ENCODE measurements around the gene RPRD1A.

The RPRD1A gene

GRCh38 chr18:35979112-35979511 lies 88.2 kb downstream of the RPRD1A start:
- no peaks in the 10 kb centered on the region for H3K27me3 ChIP-seq (replicated peaks in 2 of 5; ENCODE audit: control insufficient read depth in 4 of 5, insufficient read depth in 5 of 5, low read length in 4 of 5)
- ChIA-PET CTCF (no interaction called here), POLR2A (no interaction called here)
- no peak for DNase-seq
- peaks cover 32 to 58% (median 49%) of the 10 kb centered on the region in 4 experiments for H3K36me3 ChIP-seq (ENCODE audit: control insufficient read depth in 4 of 4, insufficient read depth in 4 of 4, low read length in 3 of 4)
- no peaks in the 10 kb centered on the region for H3K9me3 ChIP-seq (ENCODE audit: control extremely low read depth in 1 of 5, control insufficient read depth in 4 of 5, insufficient read depth in 2 of 5, low read depth in 1 of 5, low read length in 4 of 5)
- H3K27ac ChIP-seq (ENCODE audit: insufficient read depth in 1 of 2, low read depth in 1 of 2, low read length in 2 of 2, poor library complexity in 1 of 2, severe bottlenecking in 2 of 2), result no peak overlapping the region
- no peak overlapping the region for H3K4me3 ChIP-seq (ENCODE audit: control insufficient read depth in 1 of 7, extremely low read depth in 1 of 7, insufficient read depth in 4 of 7, low read depth in 2 of 7, low read length in 6 of 7)
- peaks cover 0 to 4% (median 2%) of the 10 kb centered on the region in 4 experiments for H3K4me1 ChIP-seq (ENCODE audit: control extremely low read depth in 1 of 4, control insufficient read depth in 4 of 4, insufficient read depth in 4 of 4, low read length in 3 of 4)

GRCh38 chr18:35974181-35974580 lies 93.2 kb downstream of the RPRD1A start:
- Histone ChIP-seq H3K36me3 (ENCODE audit: control insufficient read depth in 4 of 4, insufficient read depth in 4 of 4, low read length in 3 of 4) (peaks cover 28 to 39% (median 31%) of the 10 kb centered on the region in 4 experiments), H3K4me1 (ENCODE audit: control extremely low read depth in 1 of 4, control insufficient read depth in 4 of 4, insufficient read depth in 4 of 4, low read length in 3 of 4) (peaks cover 16 to 40% (median 25%) of the 10 kb centered on the region in 4 experiments), H3K4me3 (ENCODE audit: control insufficient read depth in 1 of 7, extremely low read depth in 1 of 7, insufficient read depth in 4 of 7, low read depth in 2 of 7, low read length in 6 of 7) (peak overlapping the region in 2 of 7 experiments; percentile 36 to 89), H3K27me3 (replicated peaks in 2 of 5; ENCODE audit: control insufficient read depth in 4 of 5, insufficient read depth in 5 of 5, low read length in 4 of 5) (no peaks in the 10 kb centered on the region), H3K27ac (ENCODE audit: insufficient read depth in 1 of 2, low read depth in 1 of 2, low read length in 2 of 2, poor library complexity in 1 of 2, severe bottlenecking in 2 of 2) (no peak overlapping the region), H3K9me3 (ENCODE audit: control extremely low read depth in 1 of 5, control insufficient read depth in 4 of 5, insufficient read depth in 2 of 5, low read depth in 1 of 5, low read length in 4 of 5) (no peaks in the 10 kb centered on the region)
- no peak for DNase-seq
- ChIA-PET POLR2A (no interaction called here), CTCF (no interaction called here)
- 88% methylated on average over 2 of the region's 3 CpGs for WGBS (ENCODE audit: insufficient coverage)

DNA sequence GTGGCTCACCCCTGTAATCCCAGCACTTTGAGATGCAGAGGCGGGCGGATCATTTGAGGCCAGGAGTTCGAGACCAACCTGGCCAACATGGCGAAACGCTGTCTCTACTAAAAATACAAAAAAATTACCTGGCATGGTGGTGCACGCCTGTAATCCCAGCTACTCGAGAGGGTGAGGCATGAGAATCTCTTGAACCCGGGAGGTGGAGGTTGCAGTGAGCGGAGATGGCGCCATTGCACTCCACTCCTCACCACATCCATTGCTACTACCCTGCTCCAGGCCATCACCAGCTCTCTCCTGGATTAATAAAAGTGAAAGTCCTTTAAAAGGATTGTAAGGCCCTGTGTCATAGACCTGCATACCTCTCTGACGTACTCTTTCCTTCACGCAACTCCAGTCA lies 93.7 kb downstream of the RPRD1A start:
- 92% methylated on average over 8 of the region's 12 CpGs for WGBS (ENCODE audit: insufficient coverage)
- no peak for DNase-seq
- CTCF ChIA-PET, result no interaction called here
- peak overlapping the region in 6 of 7 experiments; percentile 80 to 93 (median 90) for H3K4me3 ChIP-seq (ENCODE audit: control insufficient read depth in 1 of 7, extremely low read depth in 1 of 7, insufficient read depth in 4 of 7, low read depth in 2 of 7, low read length in 6 of 7)
- POLR2A ChIA-PET, result no interaction called here
- no peaks in the 10 kb centered on the region for H3K9me3 ChIP-seq (ENCODE audit: control extremely low read depth in 1 of 5, control insufficient read depth in 4 of 5, insufficient read depth in 2 of 5, low read depth in 1 of 5, low read length in 4 of 5)
- no peaks in the 10 kb centered on the region for H3K27me3 ChIP-seq (replicated peaks in 2 of 5; ENCODE audit: control insufficient read depth in 4 of 5, insufficient read depth in 5 of 5, low read length in 4 of 5)
- H3K36me3 ChIP-seq (ENCODE audit: control insufficient read depth in 4 of 4, insufficient read depth in 4 of 4, low read length in 3 of 4), result peaks cover 23 to 35% (median 29%) of the 10 kb centered on the region in 4 experiments
- H3K4me1 ChIP-seq (ENCODE audit: control extremely low read depth in 1 of 4, control insufficient read depth in 4 of 4, insufficient read depth in 4 of 4, low read length in 3 of 4), result peaks cover 16 to 40% (median 25%) of the 10 kb centered on the region in 4 experiments
- peak overlapping the region; percentile 83 to 91 for H3K27ac ChIP-seq (ENCODE audit: insufficient read depth in 1 of 2, low read depth in 1 of 2, low read length in 2 of 2, poor library complexity in 1 of 2, severe bottlenecking in 2 of 2)

DNA sequence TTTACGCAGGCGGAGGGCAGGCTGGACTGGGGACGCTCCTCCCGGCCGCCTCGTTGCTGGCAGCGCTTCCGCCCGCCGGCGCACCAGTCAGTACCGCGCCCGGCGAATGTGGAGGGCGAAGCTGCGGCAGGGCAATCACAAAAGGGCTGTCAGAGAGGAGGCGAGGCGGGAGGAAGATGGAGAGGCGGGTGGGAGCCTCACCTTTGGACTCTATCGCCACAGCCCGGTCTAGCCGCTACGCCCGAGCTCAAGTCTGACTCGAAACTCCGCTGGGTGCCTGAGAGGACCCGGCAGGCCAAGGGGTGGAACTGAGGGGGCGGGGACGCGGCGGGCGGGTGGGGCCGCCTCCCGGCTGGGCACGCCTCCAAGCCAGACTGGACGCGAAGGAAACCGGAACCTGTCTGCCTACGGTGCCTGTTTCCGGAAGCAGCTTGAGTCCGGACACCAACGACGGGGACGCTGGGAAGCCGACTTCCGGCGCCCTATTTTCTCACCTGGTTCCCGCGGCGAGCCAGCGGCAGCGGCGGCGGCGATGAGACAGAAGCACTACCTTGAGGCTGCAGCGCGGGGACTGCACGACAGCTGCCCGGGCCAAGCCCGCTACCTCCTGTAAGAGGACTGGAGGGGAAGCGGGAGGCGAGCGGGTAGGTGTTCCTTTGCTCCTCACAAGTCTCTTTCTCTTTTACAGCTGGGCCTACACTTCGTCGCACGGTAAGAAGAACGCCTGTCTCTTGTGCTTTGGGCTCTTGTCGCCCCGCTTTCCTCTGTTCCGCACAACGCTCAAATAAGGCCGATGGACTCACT lies 95.0 kb downstream of the RPRD1A start, which contains the start of gene RMP24:
Gene RMP24, plus strand, starts transcription at position 483 of the 804 bp plus-strand sequence.
- ChIA-PET CTCF (no interaction called here), POLR2A (interaction anchor here (0.6 kb wide), 1 partner anchor 11 kb away, joined by 3 read pairs; no protein-coding TSS in a partner anchor)

GRCh38 chr18:35971661-35972196 lies 95.6 kb downstream of the RPRD1A start:
- ChIA-PET POLR2A (interaction anchor here (0.6 kb wide), 1 partner anchor 11 kb away, joined by 3 read pairs; no protein-coding TSS in a partner anchor), CTCF (no interaction called here)
- Histone ChIP-seq H3K36me3 (ENCODE audit: control insufficient read depth in 4 of 4, insufficient read depth in 4 of 4, low read length in 3 of 4) (peaks cover 11 to 17% (median 13%) of the 10 kb centered on the region in 4 experiments), H3K27ac (ENCODE audit: insufficient read depth in 1 of 2, low read depth in 1 of 2, low read length in 2 of 2, poor library complexity in 1 of 2, severe bottlenecking in 2 of 2) (peak overlapping the region; percentile 83 to 91), H3K4me3 (ENCODE audit: control insufficient read depth in 1 of 7, extremely low read depth in 1 of 7, insufficient read depth in 4 of 7, low read depth in 2 of 7, low read length in 6 of 7) (peak overlapping the region; percentile 80 to 95 (median 91)), H3K4me1 (ENCODE audit: control extremely low read depth in 1 of 4, control insufficient read depth in 4 of 4, insufficient read depth in 4 of 4, low read length in 3 of 4) (peaks cover 16 to 40% (median 25%) of the 10 kb centered on the region in 4 experiments), H3K27me3 (replicated peaks in 2 of 5; ENCODE audit: control insufficient read depth in 4 of 5, insufficient read depth in 5 of 5, low read length in 4 of 5) (no peaks in the 10 kb centered on the region), H3K9me3 (ENCODE audit: control extremely low read depth in 1 of 5, control insufficient read depth in 4 of 5, insufficient read depth in 2 of 5, low read depth in 1 of 5, low read length in 4 of 5) (no peaks in the 10 kb centered on the region)
- no peak for DNase-seq
- 52% methylated on average over 10 of the region's 15 CpGs for WGBS (ENCODE audit: insufficient coverage)

More for the DNA sequence above, 95.0 kb downstream of the RPRD1A start, which contains the start of gene RMP24:
- Histone ChIP-seq H3K27me3 (replicated peaks in 2 of 5; ENCODE audit: control insufficient read depth in 4 of 5, insufficient read depth in 5 of 5, low read length in 4 of 5) (no peaks in the 10 kb centered on the region), H3K27ac (ENCODE audit: insufficient read depth in 1 of 2, low read depth in 1 of 2, low read length in 2 of 2, poor library complexity in 1 of 2, severe bottlenecking in 2 of 2) (peak within 1 kb of the TSS; percentile 83 to 91), H3K4me3 (ENCODE audit: control insufficient read depth in 1 of 7, extremely low read depth in 1 of 7, insufficient read depth in 4 of 7, low read depth in 2 of 7, low read length in 6 of 7) (peak within 1 kb of the TSS; percentile 80 to 95 (median 91)), H3K36me3 (ENCODE audit: control insufficient read depth in 4 of 4, insufficient read depth in 4 of 4, low read length in 3 of 4) (peaks cover 13 to 23% (median 16%) of the 10 kb centered on the region in 4 experiments), H3K9me3 (ENCODE audit: control extremely low read depth in 1 of 5, control insufficient read depth in 4 of 5, insufficient read depth in 2 of 5, low read depth in 1 of 5, low read length in 4 of 5) (no peaks in the 10 kb centered on the region), H3K4me1 (ENCODE audit: control extremely low read depth in 1 of 4, control insufficient read depth in 4 of 4, insufficient read depth in 4 of 4, low read length in 3 of 4) (peaks cover 16 to 40% (median 25%) of the 10 kb centered on the region in 4 experiments)
- 0% methylated on average over 68 of the region's 73 CpGs for WGBS (ENCODE audit: insufficient coverage)
- peak; percentile 95 to 97 (median 96) for DNase-seq

GRCh38 chr18:35969676-35970075 lies 97.7 kb downstream of the RPRD1A start:
- peaks cover 0 to 4% (median 2%) of the 10 kb centered on the region in 4 experiments for H3K36me3 ChIP-seq (ENCODE audit: control insufficient read depth in 4 of 4, insufficient read depth in 4 of 4, low read length in 3 of 4)
- no peak for DNase-seq
- no peaks in the 10 kb centered on the region for H3K27me3 ChIP-seq (replicated peaks in 2 of 5; ENCODE audit: control insufficient read depth in 4 of 5, insufficient read depth in 5 of 5, low read length in 4 of 5)
- peak overlapping the region in 1 of 7 experiments; percentile 72 for H3K4me3 ChIP-seq (ENCODE audit: control insufficient read depth in 1 of 7, extremely low read depth in 1 of 7, insufficient read depth in 4 of 7, low read depth in 2 of 7, low read length in 6 of 7)
- no peaks in the 10 kb centered on the region for H3K9me3 ChIP-seq (ENCODE audit: control extremely low read depth in 1 of 5, control insufficient read depth in 4 of 5, insufficient read depth in 2 of 5, low read depth in 1 of 5, low read length in 4 of 5)
- peak overlapping the region in 1 of 2 experiments; percentile 58 for H3K27ac ChIP-seq (ENCODE audit: insufficient read depth in 1 of 2, low read depth in 1 of 2, low read length in 2 of 2, poor library complexity in 1 of 2, severe bottlenecking in 2 of 2)
- H3K4me1 ChIP-seq (ENCODE audit: control extremely low read depth in 1 of 4, control insufficient read depth in 4 of 4, insufficient read depth in 4 of 4, low read length in 3 of 4), result peaks cover 16 to 40% (median 25%) of the 10 kb centered on the region in 4 experiments
- CTCF ChIA-PET, result no interaction called here
- POLR2A ChIA-PET, result no interaction called here
